ENCODE results near the gene EXOC2.

Gene EXOC2

DNA sequence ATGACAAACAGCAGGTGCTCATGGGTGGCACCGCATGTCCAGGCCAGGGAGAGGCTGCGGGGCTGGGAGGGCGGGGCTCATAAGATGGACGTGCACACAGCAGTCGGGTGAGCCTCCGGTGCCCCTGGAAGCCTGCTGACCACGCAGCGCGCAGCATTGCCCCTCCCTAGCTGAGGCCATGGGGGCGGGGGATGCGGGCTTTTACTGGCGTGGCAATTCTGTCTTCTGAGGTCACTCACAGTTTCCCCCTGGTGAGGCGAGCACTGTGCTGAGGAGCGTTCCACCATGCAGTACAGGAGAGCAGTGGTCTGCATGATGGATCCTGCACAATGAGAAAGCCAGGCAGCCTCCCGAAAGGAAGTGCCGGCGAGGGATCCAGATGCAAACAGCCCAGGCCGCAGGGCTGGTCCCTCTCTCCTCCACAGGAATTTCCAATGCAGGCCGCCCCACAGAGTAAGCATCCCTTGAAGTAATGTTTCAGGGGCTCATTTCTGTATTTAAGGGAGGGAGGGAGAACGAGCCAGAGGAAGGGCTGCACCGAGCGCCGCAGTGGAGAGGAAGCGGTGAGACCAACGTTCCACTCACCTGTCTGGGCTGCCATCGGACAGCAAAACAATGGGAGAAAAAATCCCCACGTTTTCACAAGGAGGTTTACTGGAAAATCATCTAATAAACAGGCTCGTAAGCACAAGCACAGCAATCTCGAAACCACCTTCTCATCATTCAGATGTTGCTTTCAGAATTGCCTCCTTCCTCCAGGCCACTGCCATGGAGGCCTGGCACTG lies 245.4 kb downstream of the EXOC2 start:
- peak in 1 of 2 donors; percentile 48 for DNase-seq (ENCODE audit: low read depth in 1 of 2, low spot score in 1 of 2)

GRCh38 chr6:446418-447366 lies 246.2 kb downstream of the EXOC2 start:
- DNase-seq (ENCODE audit: low read depth in 1 of 2, low spot score in 1 of 2), result peak; percentile 55 to 88

DNA sequence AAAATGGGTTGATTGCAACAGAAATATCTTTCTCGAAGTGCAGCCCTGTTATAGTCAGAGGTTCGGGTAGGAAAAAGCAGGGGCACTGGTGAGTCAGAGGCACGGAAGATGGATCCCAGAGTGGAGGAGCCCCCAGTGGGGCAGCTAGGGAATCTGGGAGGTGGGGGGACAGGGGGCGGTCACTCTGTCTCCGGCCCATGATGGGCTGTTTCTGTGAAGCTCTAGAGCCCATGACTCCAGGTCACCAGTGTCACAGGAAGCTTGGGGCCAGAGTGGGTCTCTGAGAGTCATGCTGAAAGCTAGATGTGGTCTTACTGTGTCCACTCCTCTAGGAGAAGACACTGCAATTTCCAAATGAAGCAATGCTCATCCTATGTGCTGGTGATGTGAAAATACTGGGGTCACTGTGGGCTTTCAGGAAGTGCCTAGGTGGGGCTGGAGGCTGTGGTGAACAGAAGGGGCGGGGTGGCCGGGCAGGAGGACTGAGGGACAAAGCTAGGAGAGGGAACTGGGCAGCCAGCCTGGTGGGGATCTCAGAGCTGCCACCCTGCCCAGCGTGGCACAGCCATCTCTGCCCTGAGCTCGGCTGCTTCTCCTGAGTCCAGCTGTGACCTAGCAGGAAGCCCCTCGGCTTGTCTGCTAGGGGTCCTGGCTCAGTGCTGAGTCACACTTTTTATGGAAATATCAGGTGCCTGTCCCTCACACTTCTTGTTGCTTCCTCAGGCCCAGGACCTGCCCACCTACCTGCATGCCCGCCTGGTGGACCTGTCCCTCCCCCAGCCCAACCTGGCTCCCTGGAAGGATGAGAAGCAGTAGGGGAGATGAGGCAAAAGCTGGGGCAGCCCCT lies 247.1 kb downstream of the EXOC2 start:
- DNase-seq (ENCODE audit: low read depth in 1 of 2, low spot score in 1 of 2), result no peak

- DNase-seq (ENCODE audit: low read depth in 1 of 2, low spot score in 1 of 2), result peak in 1 of 2 donors; percentile 46
Measured at GRCh38 chr6:444653-445275, 248.2 kb downstream of the EXOC2 start.

DNA sequence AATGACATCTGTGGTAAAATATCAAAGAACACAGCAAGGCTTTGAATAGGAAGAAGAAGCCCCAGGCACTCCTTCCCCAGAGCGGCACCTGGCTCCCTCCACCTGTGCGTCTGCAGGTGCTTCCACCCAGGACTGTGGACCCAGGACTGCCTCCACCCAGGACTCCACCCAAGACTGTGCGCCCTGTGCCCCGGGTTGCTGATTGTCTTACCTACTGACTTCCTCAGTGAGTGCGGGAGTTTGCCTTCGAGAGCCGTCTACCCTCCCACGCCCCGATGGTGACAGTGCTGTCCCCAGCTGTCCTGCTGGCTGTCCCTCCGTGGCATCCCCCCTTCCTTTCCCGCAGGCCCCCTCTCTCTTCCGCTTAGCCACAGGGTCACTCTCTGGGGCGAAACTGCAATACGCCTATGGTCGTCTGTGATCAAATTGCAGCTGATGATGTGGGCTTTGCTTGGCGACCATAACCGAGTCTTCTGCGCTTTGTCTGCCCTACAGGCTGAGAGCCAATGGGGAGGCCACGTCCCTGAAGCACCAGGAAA lies 249.2 kb downstream of the EXOC2 start:
- no peak for DNase-seq (ENCODE audit: low read depth in 1 of 2, low spot score in 1 of 2)

DNA sequence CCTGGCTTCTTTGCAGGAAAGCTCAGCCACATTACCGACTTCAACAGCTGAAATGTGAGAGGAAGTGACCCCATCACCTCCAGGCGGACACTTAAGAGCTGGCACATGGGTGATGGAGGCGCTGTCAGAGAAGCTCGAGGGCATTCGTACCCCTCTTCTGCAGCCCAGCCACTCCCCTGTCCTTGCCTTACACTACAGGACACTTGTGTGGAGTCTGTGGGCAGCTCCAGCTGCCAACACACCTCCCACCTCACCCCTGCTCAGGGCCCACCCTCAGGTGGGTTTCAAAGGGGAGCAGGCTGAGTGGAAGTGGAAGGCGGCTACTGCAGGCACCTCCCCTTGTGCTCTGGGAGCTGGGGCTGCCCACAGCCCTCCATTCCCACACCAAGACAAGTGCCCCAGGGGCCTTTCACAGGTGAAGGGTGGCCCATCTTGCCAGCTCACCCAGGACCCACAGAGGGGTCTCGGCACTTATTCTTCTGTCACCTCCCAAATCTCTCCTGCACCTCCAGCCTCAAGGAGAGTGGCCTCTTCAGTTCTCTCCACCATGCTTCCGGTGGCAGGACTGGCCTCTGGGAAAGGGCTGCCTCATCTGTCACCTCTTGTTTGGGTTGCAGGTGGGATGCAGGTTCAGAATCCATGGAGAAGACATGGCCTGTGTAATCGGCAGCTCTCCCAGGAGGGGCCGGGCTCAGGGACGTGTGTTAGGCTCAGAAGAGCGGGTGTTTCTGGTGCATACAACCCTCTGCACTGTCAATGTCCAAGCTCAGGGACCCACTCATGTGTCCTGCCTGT lies 251.6 kb downstream of the EXOC2 start:
- DNase-seq (ENCODE audit: low read depth in 1 of 2, low spot score in 1 of 2), result no peak

GRCh38 chr6:439641-440167 lies 253.2 kb downstream of the EXOC2 start:
- DNase-seq (ENCODE audit: low read depth in 1 of 2, low spot score in 1 of 2), result no peak

GRCh38 chr6:438634-439170 lies 254.2 kb downstream of the EXOC2 start:
- no peak for DNase-seq (ENCODE audit: low read depth in 1 of 2, low spot score in 1 of 2)

- no peak for DNase-seq (ENCODE audit: low read depth in 1 of 2, low spot score in 1 of 2)
Measured at GRCh38 chr6:437037-437392, 255.9 kb downstream of the EXOC2 start.

GRCh38 chr6:436308-437036 lies 256.5 kb downstream of the EXOC2 start:
- DNase-seq (ENCODE audit: low read depth in 1 of 2, low spot score in 1 of 2), result no peak

GRCh38 chr6:435441-436307 lies 257.3 kb downstream of the EXOC2 start:
- DNase-seq (ENCODE audit: low read depth in 1 of 2, low spot score in 1 of 2), result no peak

Measured in activated T-helper 1 cell treated with anti-CD3 and anti-CD28 coated beads, Interleukin-2, amount 50 U/mL, for 16 hours (primary cell).